SK-N-SH (cell line): Measurements from ENCODE around the gene ZNF564. TPM values are rescaled to one million over a fixed set of nuclear protein-coding genes. Genes with fewer than 3 reads are reported as not detected.

Experiments used
- CTCF ChIA-PET: fragments of 300-600, 350-600 bp; formaldehyde crosslinking; extraction: SDS; loops from one replicate; lab custom pipeline; 2021; lab: Yijun Ruan, JAX
- POLR2A ChIA-PET: fragments of 350-600 bp; sonication (Branson Sonifier 250); formaldehyde crosslinking; extraction: SDS; loops from one replicate; lab custom pipeline; 2020; ENCODE audit warnings: antibody characterized with exemption, inconsistent platforms; lab: Yijun Ruan, JAX
- DNase-seq: peaks from one replicate; pipeline ENCODE4 v3.0.0; 2012
- H2AFZ ChIP-seq: fragments of 200-600 bp; sonication (generic); 2 replicates; pipeline ENCODE4 v1.8.1; 2016; ENCODE audit warnings: antibody characterized with exemption, mild to moderate bottlenecking, low read depth
- H3F3A ChIP-seq: fragments of 200-600 bp; sonication (generic); replicated peaks from 2 replicates; pipeline ENCODE3; 2016; ENCODE audit warnings: antibody characterized with exemption, mild to moderate bottlenecking; ENCODE audit not compliant: insufficient read depth
- H3K27ac ChIP-seq, 2 experiments: fragments of 200-500 bp in 1 of 2; fragments of 200-600 bp in 1 of 2; sonication (Bioruptor generic) in 1 of 2; sonication (generic), shearing (Covaris generic) in 1 of 2; 2 replicates each; pipeline versions ENCODE4 v1.5.1 to v1.6.1; 2014 to 2016; ENCODE audit warnings: low read depth in 2 of 2, inconsistent platforms in 1 of 2, low read length in 1 of 2, mild to moderate bottlenecking in 1 of 2, mixed read lengths in 1 of 2
- H3K27me3 ChIP-seq: fragments of 200-600 bp; sonication (generic), shearing (Covaris generic); 2 replicates; pipeline ENCODE4 v1.6.1; 2016; ENCODE audit warnings: mixed run types; ENCODE audit not compliant: insufficient read depth
- H3K36me3 ChIP-seq, 2 experiments: fragments of 200-500 bp in 1 of 2; fragments of 200-600 bp in 1 of 2; sonication (Bioruptor generic) in 1 of 2; sonication (generic) in 1 of 2; replicated peaks in 1 of 2; 2 replicates each; pipeline versions ENCODE3 to v1.5.1; 2014 to 2016; ENCODE audit warnings: low read length in 1 of 2, mild to moderate bottlenecking in 1 of 2; ENCODE audit not compliant: insufficient read depth in 2 of 2, control insufficient read depth in 1 of 2
- H3K4me1 ChIP-seq, 2 experiments: fragments of 200-500 bp in 1 of 2; fragments of 200-600 bp in 1 of 2; sonication (Bioruptor generic) in 1 of 2; sonication (generic), shearing (Covaris generic) in 1 of 2; 2 replicates each; pipeline versions ENCODE4 v1.5.1 to v1.6.1; 2014 to 2016; ENCODE audit warnings: low read depth in 1 of 2, low read length in 1 of 2, mixed run types in 1 of 2; ENCODE audit not compliant: insufficient read depth in 2 of 2, control insufficient read depth in 1 of 2
- H3K4me2 ChIP-seq: fragments of 200-600 bp; sonication (generic), shearing (Covaris generic); 2 replicates; pipeline ENCODE4 v1.6.1; 2017; ENCODE audit warnings: mixed run types
- H3K4me3 ChIP-seq, 2 experiments: fragments of 200-500 bp in 1 of 2; fragments of 200-600 bp in 1 of 2; sonication (Bioruptor generic) in 1 of 2; sonication (generic), shearing (Covaris generic) in 1 of 2; 2 replicates each; pipeline versions ENCODE4 v1.5.1 to v1.8.1; 2014 to 2016; ENCODE audit warnings: low read depth in 2 of 2, inconsistent platforms in 1 of 2, low read length in 1 of 2, mild to moderate bottlenecking in 1 of 2, mixed read lengths in 1 of 2, moderate library complexity in 1 of 2
- H3K79me2 ChIP-seq: fragments of 200-600 bp; sonication (generic); 2 replicates; pipeline ENCODE4 v1.8.1; 2017; ENCODE audit warnings: mild to moderate bottlenecking; ENCODE audit not compliant: insufficient read depth
- H3K9ac ChIP-seq: fragments of 200-600 bp; sonication (generic); 2 replicates; pipeline ENCODE4 v1.6.1; 2017; ENCODE audit warnings: mixed run types
- H3K9me2 ChIP-seq: fragments of 200-600 bp; sonication (generic); 2 replicates; pipeline ENCODE4 v1.6.1; 2017; ENCODE audit warnings: mixed run types
- H3K9me3 ChIP-seq: fragments of 200-600 bp; sonication (generic); 2 replicates; pipeline ENCODE4 v1.6.1; 2017; ENCODE audit warnings: mixed run types, mild to moderate bottlenecking, moderate library complexity
- H4K20me1 ChIP-seq: fragments of 200-600 bp; sonication (generic); 2 replicates; pipeline ENCODE4 v1.6.1; 2017; ENCODE audit warnings: mild to moderate bottlenecking, mixed run types; ENCODE audit not compliant: insufficient read depth
- EZH2phosphoT487 ChIP-seq: fragments of 200-600 bp; sonication (generic); IDR thresholded peaks from 2 replicates; pipeline ENCODE4 v1.6.1; 2017; ENCODE audit warnings: low read depth, mixed run types, mild to moderate bottlenecking, antibody characterized with exemption, moderate library complexity, borderline replicate concordance
- FOSL2 ChIP-seq: IDR thresholded peaks from 2 replicates; pipeline ENCODE4 v1.4.0; 2012; ENCODE audit warnings: low read depth, mild to moderate bottlenecking, moderate library complexity, borderline replicate concordance
- FOXM1 ChIP-seq: IDR thresholded peaks from 2 replicates; pipeline ENCODE4 v1.4.0; 2012; ENCODE audit warnings: low read depth, mild to moderate bottlenecking
- GATA2 ChIP-seq: sonication (generic); formaldehyde crosslinking; IDR thresholded peaks from 2 replicates; pipeline ENCODE4 v1.5.0; 2020; ENCODE audit warnings: mild to moderate bottlenecking, missing genetic modification reagents
- JUND ChIP-seq: IDR thresholded peaks from 2 replicates; pipeline ENCODE4 v1.4.0; 2012
- MAX ChIP-seq: IDR thresholded peaks from 2 replicates; pipeline ENCODE4 v1.4.0; 2012; ENCODE audit warnings: low read depth
- MEF2A ChIP-seq: IDR thresholded peaks from 2 replicates; pipeline ENCODE4 v1.4.0; 2012; ENCODE audit warnings: low read depth, borderline replicate concordance
- PBX3 ChIP-seq: IDR thresholded peaks from 2 replicates; pipeline ENCODE4; 2012
- RFX5 ChIP-seq: IDR thresholded peaks from 2 replicates; pipeline ENCODE4 v1.6.1; 2012; ENCODE audit warnings: mild to moderate bottlenecking, improper control_type of control experiment, low read length
- RXRA ChIP-seq: IDR thresholded peaks from 2 replicates; pipeline ENCODE4 v1.4.0; 2012; ENCODE audit warnings: low read depth, mild to moderate bottlenecking, borderline replicate concordance
- SIN3A ChIP-seq: IDR thresholded peaks from 2 replicates; pipeline ENCODE4 v1.6.1; 2012; ENCODE audit warnings: low read depth, mild to moderate bottlenecking, low read length, moderate library complexity, borderline replicate concordance
- SMC3 ChIP-seq: IDR thresholded peaks from 2 replicates; pipeline ENCODE4 v1.6.1; 2012; ENCODE audit warnings: low read depth, low read length, improper control_type of control experiment
- TAF1 ChIP-seq: IDR thresholded peaks from 2 replicates; pipeline ENCODE4 v1.6.1; 2012; ENCODE audit warnings: low read depth, mild to moderate bottlenecking, low read length, moderate library complexity, borderline replicate concordance
- TCF12 ChIP-seq: IDR thresholded peaks from 2 replicates; pipeline ENCODE4 v1.4.0; 2012
- USF1 ChIP-seq: IDR thresholded peaks from 2 replicates; pipeline ENCODE4 v1.4.0; 2012; ENCODE audit warnings: low read depth, borderline replicate concordance
- YY1 ChIP-seq: IDR thresholded peaks from 2 replicates; pipeline ENCODE4 v1.4.0; 2012; ENCODE audit warnings: low read depth, mild to moderate bottlenecking
- ZBTB33 ChIP-seq: IDR thresholded peaks from 2 replicates; pipeline ENCODE4 v1.4.0; 2012; ENCODE audit warnings: low read depth, borderline replicate concordance
- WGBS: methylation state at CpG from one replicate; pipeline ENCODE4 v1.1.6; 2017; ENCODE audit warnings: low lambda C conversion rate; 5-methylcytosine and 5-hydroxymethylcytosine counted together
- polyA plus RNA-seq, 3 experiments: library from polyadenylated mRNA; depleted of rRNA; stranded (reverse); fragments of >200 nt; gene quantifications; 2 replicates each; pipeline ENCODE4 v1.2.3, GENCODE V29; 2012

Gene ZNF564
- polyA plus RNA-seq, 1 of the 3 experiments (the other 2 are of a cell fraction): 1.3 TPM

- Histone ChIP-seq H3K79me2 (peaks cover 96% of the 10 kb centered on the region), H4K20me1 (peaks cover 3% of the 10 kb centered on the region; the same call in 1 of the 2 replicates), H3K27me3 (no peaks in the 10 kb centered on the region), H2AFZ (no peak overlapping the region), H3K27ac (no peak overlapping the region), H3K4me1 (peaks cover 0 to 3% of the 10 kb centered on the region in 2 experiments; a peak in 1 of 4 replicates), H3K4me2 (no peak overlapping the region)
- CTCF ChIA-PET: no interaction called here
- DNase-seq: no peak
- TF ChIP-seq MEF2A: no peak
- no peak for TF ChIP-seq RFX5
- no peak for TF ChIP-seq FOSL2
- TF ChIP-seq ZBTB33: no peak
- no peak for TF ChIP-seq MAX
- no peak for TF ChIP-seq RXRA
- no peak for TF ChIP-seq EZH2phosphoT487
- TF ChIP-seq PBX3: no peak
- TF ChIP-seq YY1: no peak
- no peak for TF ChIP-seq TAF1
- no peak for TF ChIP-seq JUND
- no peak for TF ChIP-seq SIN3A
- no peak for TF ChIP-seq SMC3
- TF ChIP-seq GATA2: no peak
- TF ChIP-seq, all 33 proteins: peak for 0
- POLR2A ChIA-PET: no interaction called here
- H3K9ac ChIP-seq: no peak overlapping the region
- no peaks in the 10 kb centered on the region for H3F3A ChIP-seq
- no peaks in the 10 kb centered on the region for H3K9me2 ChIP-seq
- 96% methylated on average over 5 of the region's 5 CpGs for WGBS
- H3K4me3 ChIP-seq: no peak overlapping the region
- peaks cover 3% of the 10 kb centered on the region; the same call in 1 of the 2 replicates for H3K9me3 ChIP-seq
- H3K36me3 ChIP-seq: peaks cover 0 to 66% of the 10 kb centered on the region in 2 experiments
Measured at GRCh38 chr19:12544401-12544876, 6.8 kb downstream of the ZNF564 start.

- ChIA-PET POLR2A (no interaction called here), CTCF (no interaction called here)
Measured at GRCh38 chr19:12543855-12544254, 7.4 kb downstream of the ZNF564 start.

More at GRCh38 chr19:12543855-12544254, 7.4 kb downstream of the ZNF564 start:
- Histone ChIP-seq H3K9me3 (peaks cover 3% of the 10 kb centered on the region; the same call in 1 of the 2 replicates), H3K4me1 (no peaks in the 10 kb centered on the region), H3F3A (no peaks in the 10 kb centered on the region), H3K79me2 (peaks cover 94% of the 10 kb centered on the region), H3K27me3 (no peaks in the 10 kb centered on the region), H3K4me3 (no peak overlapping the region), H3K9me2 (no peaks in the 10 kb centered on the region), H3K36me3 (peaks cover 0 to 66% of the 10 kb centered on the region in 2 experiments), H3K4me2 (no peak overlapping the region), H3K27ac (no peak overlapping the region), H2AFZ (no peak overlapping the region), H3K9ac (no peak overlapping the region), H4K20me1 (peaks cover 3% of the 10 kb centered on the region; the same call in 1 of the 2 replicates)
- TF ChIP-seq USF1 (no peak), YY1 (no peak), ZBTB33 (no peak), FOXM1 (no peak), TCF12 (no peak)
- WGBS: 91% methylated on average over 1 of the region's 1 CpG
- no peak for DNase-seq
